ENCODE results near the gene ANKHD1. TPM values are rescaled to one million over a fixed set of nuclear protein-coding genes. Genes with fewer than 3 reads are reported as not detected.

ANKHD1 gene
- polyA plus RNA-seq, 1 of the 3 experiments (the other 2 are of a cell fraction): 26.7 TPM

- CTCF ChIA-PET: interaction anchor here (2.5 kb wide), 1 partner anchor 69 kb away, joined by 7 read pairs; the partner anchor contains the start of gene TMCO6
- no peak overlapping the region for H3K27ac ChIP-seq (ENCODE audit: low read depth in 2 of 2, low read length in 1 of 2)
Measured at GRCh38 chr5:140570488-140570887, 168.9 kb downstream of the ANKHD1 start.

More at GRCh38 chr5:140570488-140570887, 168.9 kb downstream of the ANKHD1 start:
- TF ChIP-seq SMC3 (IDR thresholded peaks at IDR 0.05; ENCODE audit: low read depth, low read length) (no peak), PBX3 (IDR thresholded peaks at IDR 0.05) (no peak), GABPA (IDR thresholded peaks at IDR 0.05; ENCODE audit: low read depth) (no peak), REST (IDR thresholded peaks at IDR 0.05; ENCODE audit: low read depth, low read length) (no peak), USF1 (IDR thresholded peaks at IDR 0.05; ENCODE audit: borderline replicate concordance, low read depth) (no peak), CHD2 (IDR thresholded peaks at IDR 0.05; ENCODE audit: low read length, partially characterized antibody) (no peak), YY1 (IDR thresholded peaks at IDR 0.05; ENCODE audit: low read depth) (no peak)
- Histone ChIP-seq H3F3A (replicated peaks; ENCODE audit: insufficient read depth) (peaks cover 5% of the 10 kb centered on the region), H4K20me1 (ENCODE audit: insufficient read depth) (no peaks in the 10 kb centered on the region), H3K79me2 (ENCODE audit: insufficient read depth) (peaks cover 18% of the 10 kb centered on the region), H3K9me2 (no peaks in the 10 kb centered on the region), H3K4me1 (ENCODE audit: control insufficient read depth in 1 of 2, insufficient read depth in 2 of 2, low read depth in 1 of 2, low read length in 1 of 2) (peaks cover 3 to 4% of the 10 kb centered on the region in 2 experiments; a peak in 1 of 4 replicates), H3K9ac (no peak overlapping the region), H3K27me3 (ENCODE audit: insufficient read depth) (no peaks in the 10 kb centered on the region), H3K4me3 (ENCODE audit: low read depth in 2 of 2, low read length in 1 of 2) (no peak overlapping the region), H3K9me3 (no peaks in the 10 kb centered on the region), H3K36me3 (replicated peaks in 1 of 2; ENCODE audit: control insufficient read depth in 1 of 2, insufficient read depth in 2 of 2, low read length in 1 of 2) (peaks cover 8 to 25% of the 10 kb centered on the region in 2 experiments), H2AFZ (ENCODE audit: low read depth) (no peak overlapping the region), H3K4me2 (no peak overlapping the region)
- DNase-seq: no peak
- POLR2A ChIA-PET: interaction anchor here (1.0 kb wide), 1 partner anchor 13 kb away, joined by 3 read pairs; the partner anchor contains the start of gene SRA1
- 93% methylated on average over 1 of the region's 1 CpG for WGBS (ENCODE audit: low lambda C conversion rate)

All from SK-N-SH (cell line).